Renal cortical epithelial cell (primary cell): Measurements from ENCODE around the gene LELP1. TPM values are rescaled to one million over a fixed set of nuclear protein-coding genes. Genes with fewer than 3 reads are reported as not detected.
A peak's percentile ranks its signal among the peaks of the same experiment; 100 is the strongest.

Source experiments
- DNase-seq: peaks from one replicate; pipeline ENCODE4 v3.0.0-alpha.2; 2011; ENCODE audit warnings: low read depth
- total RNA-seq: library from RNA; depleted of rRNA; stranded (reverse); fragments of >200 nt; gene quantifications from 2 replicates; pipeline ENCODE4 v1.2.3, GENCODE V29; 2014

LELP1 gene
- not detected in 2 replicates for total RNA-seq

DNA sequence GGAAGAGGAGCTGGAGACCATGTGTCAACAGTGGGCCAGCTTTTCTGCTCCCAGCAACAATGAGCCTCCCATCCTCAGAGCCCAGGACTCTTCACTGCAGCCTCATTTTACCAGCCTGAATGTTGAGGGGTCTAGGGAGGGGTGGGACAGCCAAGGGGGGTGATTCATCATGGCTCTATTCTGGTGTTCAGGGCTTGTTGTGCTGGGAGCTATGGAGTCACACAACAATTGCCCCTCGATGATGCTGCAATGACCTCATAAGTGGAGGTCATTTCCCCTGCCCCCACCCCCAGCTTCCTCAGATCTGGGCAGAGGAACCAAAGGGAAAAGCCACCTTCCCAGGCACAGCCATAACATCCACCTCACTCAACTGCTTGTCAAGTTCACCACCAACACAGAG lies at the start of gene LELP1:
TSS of gene LELP1 (plus strand) at position 301 of the 400 bp plus-strand sequence. CDS start 1,278 bp downstream, outside the sequence.
- DNase-seq = no peak

DNA sequence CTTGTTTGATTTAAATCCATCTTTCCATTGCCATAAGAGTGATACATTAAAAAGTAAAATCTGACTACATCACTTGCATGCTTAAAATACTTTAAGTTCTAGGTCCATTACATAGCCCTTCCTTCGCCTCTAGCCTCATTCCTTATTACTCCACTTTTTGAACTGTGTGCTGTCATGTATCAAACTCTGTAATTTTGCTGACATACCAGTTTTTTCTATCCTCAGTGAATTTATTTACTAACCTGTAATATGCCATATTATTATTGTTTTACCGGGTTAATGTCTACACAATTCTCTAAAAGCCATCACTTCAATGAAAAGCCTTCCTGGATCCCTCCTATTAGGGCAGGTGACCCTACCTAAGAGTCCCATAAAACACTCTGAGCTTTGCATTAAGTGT lies 47.7 kb upstream of the LELP1 start:
- no peak for DNase-seq

DNA sequence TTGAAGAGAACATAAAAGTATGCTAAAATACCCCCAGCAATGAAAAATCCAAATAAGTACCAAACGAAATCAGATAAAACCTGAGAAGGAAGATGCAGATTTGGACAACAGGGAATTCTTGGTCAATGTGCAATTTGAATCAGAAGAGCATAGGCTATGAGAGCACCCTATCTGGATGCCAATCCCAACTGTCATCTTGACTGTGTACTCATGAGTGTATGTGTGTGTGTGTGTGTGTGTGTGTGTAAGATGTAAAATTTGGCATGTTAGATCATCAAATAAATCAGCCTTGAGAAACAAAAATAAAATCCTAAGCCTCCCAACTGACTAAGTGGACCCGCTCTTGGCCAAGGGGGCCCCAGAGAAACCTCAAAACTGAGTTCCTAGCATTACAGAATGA lies 34.5 kb upstream of the LELP1 start:
- no peak for DNase-seq

DNA sequence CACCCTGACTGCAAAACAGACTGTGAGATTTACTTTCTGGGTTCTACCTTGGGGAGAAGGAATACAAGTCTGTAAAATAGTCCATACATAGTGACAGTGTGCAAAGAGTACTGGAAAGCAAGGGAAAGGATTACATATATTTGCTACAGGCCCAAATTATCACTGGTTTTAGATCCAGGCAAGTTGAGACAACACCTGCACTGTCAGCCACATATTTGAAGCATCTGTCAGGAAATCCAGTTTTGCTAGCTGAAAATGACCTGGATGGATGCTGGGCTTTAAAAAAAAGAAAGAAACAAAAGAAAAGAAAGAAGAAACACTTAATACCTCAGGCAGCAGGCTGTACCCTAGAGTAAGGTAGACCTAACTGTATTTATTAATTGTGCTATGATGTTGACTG lies 28.6 kb upstream of the LELP1 start:
- DNase-seq = no peak

DNA sequence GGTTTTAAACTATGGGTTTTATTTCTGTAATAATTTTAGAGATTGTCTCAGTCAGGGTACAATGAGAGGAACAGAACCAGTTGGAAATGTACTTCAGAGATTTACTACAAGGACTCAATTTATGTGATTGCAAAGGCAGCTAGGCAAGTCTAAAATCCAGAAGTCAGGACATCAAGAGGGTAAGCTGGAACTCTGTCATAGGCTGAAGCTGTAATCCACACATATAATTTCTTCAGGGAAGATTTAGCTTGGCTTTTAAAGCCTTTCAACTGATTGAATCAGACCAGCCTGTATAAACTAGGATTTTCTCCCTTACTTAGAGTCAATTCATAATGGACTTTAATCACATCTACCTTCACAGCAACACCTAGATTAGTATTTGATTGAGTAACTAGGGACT lies 24.3 kb upstream of the LELP1 start:
- DNase-seq = no peak

DNA sequence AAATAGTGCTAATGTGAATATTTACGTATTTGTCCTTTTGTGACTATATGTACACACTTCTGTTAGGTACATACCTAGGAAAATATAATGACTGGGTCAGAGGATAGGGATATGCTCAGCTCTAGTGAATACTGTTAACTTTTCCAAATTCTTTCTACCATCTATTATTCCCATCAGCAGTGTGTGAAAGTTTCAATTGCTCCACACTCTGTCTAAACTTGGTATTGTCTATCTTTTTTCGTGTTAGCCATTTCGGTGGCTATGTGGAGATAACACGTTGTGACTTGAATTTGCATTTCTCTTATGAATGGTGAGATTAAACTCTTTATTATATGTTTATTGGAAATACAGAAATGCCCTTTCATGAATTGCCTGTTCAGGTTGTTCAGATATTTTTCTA lies 22.7 kb upstream of the LELP1 start:
- no peak for DNase-seq

DNA sequence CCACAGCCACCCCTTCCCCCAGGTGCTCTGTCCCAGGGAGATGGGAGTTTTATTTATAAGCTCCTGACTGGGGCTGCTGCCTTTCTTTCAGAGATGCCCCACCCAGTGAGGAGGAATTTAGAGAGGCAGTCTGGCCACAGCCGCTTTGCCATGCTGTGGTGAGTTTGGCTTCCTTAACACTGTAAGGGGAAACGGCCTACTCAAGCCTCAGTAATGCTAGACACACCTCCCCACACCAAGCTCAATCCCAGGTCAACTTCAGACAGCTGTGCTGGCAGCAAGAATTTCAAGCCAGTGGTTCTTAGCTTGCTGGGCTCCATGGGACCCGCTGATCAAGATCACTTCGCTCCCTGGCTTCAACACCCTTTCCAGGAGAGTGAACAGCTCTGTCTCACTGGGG lies 14.9 kb upstream of the LELP1 start:
- DNase-seq = peak; percentile 9

DNA sequence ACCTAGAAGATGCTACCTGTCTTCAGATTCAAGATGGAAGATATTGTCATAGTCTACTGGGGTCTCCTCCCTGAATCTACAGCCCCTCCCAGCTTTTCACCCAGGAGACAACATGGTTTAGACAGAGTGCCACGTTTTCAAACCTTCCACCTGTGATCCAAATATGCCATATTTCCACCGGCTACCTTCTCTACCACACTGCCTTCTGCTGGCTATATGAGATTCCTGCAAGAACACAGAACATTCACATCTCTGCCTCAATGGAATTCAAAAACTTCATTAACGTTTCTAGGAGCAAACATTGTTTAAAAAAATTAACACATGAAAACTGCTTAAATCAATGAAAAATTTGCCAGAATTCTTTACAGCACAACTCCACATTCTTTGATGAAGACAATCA lies 12.9 kb upstream of the LELP1 start:
- DNase-seq = no peak

DNA sequence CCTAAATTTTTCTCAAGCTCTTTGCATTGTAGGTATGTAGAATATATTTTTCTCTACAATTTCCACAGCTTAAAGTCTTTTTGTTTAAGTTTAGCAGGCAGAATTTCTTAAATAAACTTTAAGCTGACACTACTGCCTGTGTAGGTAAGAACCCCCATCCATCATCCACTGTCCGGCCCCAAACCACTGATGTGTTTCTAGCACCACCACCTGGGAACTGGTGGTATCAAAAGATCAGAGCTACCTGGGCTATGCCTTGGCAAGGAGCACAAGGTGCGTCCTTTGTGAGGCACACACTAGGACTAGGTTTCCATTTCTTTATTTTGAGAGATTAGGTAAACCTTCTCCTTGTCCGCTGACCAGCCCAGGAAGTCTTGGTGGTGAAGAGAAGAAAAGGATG lies 10.5 kb upstream of the LELP1 start:
- no peak for DNase-seq

DNA sequence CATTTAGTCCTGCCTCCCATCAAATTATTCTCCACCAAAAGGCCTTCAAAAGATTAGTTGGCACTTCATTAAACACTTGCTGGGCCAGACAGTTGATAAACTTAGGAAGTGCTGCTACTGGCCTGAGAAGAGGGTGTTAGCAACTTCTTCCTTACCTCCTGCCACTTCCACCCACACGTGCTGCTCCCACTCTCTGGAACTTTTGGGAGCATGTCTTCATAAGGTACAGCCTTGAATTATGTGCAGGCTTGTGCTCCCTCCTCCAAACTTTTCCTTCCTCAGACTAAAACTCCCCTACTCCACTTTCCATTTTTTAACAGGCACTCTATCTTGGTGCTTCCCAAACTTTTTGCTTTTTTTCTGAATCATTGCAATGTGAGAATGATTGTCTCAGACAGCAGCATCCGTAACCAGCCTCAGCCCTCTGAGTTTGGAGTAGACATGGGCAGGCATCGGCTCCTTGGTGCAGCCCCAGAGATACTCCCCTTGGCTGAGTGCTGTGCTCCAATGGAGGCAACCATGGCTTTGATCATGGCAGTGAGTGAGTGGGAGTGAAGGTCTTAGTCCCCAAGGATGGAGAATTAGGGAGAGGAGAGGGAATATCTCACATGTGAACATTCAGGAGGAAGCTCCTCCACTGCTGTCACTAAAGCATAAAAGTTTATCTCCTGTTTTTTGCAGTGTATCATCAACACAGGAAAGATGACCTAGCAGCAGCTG lies 8.7 kb upstream of the LELP1 start:
- no peak for DNase-seq

DNA sequence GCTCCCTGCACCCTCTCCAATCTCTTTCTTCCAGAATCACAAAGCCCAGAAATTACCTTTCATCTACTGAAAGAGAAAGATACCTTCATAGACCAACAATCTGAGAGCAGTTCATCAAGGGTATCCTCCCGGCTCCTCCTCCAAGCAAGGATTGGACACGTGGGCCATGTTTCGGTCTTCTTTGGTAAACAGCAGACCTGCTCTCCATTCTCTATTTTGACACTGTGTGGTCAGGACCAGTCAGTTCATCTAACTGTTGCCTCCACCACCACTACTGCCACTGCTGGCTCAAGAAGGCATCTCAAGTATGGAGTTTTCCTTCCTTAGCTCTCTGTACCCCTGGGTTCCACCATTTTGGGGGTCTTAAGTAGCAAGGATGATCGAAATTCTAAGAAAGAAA lies 8.0 kb upstream of the LELP1 start:
- DNase-seq = no peak

DNA sequence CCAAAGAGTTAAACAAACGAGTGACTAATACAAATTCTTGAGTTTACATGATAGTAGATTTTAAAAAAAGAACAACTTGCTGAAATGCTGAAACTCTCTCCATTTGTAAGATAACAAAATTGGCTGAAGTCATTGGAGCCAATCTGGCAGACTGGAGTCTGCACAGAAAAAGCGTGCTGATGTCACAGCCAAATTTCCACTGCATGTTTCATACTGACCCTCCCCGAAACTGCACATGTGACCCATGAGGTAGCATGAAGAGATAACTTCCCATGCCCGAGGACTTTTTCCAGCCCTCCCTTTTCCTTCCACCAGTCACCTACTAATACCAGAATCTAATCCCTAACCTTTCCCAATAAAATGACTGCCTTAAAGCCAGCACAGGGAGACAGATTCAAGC lies 1.2 kb upstream of the LELP1 start:
- no peak for DNase-seq

DNA sequence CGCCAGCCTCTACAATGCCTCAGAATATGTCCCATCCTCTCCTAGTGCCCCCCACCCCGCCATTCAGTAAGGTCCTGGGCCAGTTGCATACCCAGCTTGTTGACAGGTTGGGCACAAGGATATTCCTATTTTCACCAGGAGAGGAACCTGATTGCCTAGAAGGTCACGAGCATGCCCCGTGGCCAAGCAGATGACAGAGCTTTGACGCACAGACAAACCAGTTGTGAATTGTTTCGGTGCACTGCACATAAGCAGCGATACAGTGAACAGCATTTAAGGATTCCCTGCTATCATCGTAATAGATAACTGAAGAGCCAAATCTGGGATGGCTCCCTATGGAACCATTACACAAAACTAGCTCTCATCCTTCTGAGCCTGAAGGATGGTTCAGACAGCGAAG lies 3.4 kb downstream of the LELP1 start:
- DNase-seq = no peak

DNA sequence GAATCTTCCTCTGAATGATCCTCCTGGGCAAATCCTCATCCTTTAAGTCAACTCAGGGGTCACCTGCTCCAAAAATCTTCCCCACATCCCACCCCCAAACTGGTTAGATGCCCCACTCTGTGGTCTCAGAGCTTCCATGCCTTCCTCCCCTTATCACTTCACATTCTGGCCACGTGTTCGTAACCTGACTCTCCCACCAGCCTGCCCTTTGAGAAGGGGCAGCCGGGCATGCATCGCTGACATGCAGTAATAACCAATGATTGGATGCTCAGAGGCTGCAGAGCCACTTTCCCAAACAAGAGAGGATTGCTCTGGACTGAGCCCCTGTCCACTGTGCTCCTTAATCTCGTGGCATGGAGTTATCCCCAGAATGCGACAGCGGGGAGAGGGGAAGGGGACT lies 7.0 kb downstream of the LELP1 start:
- DNase-seq = no peak

DNA sequence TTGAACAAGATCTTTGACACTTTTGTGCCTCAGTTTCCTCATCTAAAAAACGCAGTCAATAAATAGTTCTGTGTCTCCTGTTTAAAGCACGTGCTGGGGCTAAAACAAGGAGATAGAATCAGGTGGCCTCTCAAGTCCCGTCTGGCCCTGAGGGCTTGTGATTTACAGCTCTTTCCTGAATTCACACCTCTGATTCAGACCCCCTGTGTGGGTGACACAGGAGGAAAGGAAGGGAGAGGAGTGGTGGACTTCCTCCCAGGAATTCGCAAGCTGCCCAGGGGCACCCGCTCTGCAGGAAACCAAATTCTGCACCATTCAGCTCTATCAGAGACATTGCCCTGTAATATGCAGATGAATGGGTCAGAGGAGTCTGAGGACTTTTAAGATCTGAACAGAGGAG lies 9.0 kb downstream of the LELP1 start:
- no peak for DNase-seq

DNA sequence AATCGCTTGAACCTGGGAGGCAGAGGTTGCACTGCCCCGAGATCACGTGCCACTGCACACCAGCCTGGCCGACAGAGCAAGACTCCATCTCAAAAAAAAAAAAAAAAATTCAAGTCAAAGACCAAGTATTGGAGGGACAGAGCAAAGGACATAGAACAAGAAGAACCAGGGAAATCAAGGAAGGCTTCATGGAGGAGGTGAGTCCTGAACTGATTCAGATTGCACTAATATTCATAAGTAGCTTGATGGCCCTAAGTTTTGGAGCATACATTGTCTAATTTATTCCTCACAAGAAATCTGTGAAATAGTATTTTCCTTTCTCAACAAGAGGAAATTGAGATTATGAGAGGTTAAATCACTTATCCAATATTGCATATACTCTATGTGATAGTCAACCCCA lies 10.3 kb downstream of the LELP1 start:
- no peak for DNase-seq

DNA sequence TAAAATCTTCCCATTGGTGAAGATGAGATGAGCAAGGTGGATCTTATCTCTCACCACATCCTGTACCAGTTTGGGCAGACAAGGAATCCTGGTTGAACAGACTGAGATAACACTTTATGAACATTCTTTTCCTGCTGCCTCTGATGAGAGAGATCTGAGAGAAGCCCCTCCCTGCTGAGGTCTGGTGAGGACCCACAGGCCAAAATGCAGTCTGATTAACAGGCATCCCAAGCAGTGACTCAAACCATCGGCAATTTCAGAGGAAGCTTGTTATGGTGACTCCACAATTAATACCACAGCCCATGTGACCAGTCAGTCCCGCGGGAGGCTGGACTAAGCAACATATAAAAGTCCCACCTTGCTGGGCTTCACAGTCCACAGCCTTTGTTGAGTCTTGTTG lies 14.0 kb downstream of the LELP1 start, which contains the start of gene PRR9:
TSS of gene PRR9 (plus strand) at position 373 of the 400 bp plus-strand sequence. CDS start 561 bp downstream, outside the sequence.
- DNase-seq = no peak

DNA sequence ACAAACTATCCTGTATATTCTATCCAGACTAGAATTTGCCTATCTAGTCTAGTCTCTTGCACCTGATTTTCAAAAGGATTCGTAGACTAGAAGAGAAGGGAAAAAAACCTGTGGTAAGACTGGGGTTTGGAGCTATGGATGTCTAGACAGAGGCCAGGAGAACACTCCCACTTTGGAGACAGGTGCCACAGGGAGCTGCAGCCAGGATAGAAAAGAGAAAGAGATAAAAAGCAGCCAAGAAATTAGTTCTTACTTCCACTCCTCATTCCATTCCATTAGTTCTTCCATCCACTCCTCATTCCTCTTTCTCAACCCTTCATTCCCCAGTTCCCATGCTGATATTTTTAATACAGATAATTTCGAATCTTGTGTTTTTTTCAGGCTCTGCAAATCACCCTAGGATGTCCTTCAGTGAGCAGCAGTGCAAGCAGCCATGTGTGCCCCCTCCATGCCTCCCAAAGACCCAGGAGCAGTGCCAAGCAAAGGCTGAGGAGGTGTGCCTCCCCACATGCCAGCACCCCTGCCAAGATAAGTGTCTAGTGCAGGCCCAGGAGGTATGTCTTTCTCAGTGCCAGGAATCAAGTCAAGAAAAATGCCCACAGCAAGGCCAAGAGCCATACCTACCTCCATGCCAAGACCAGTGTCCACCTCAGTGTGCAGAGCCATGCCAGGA lies 14.7 kb downstream of the LELP1 start:
- DNase-seq = no peak

DNA sequence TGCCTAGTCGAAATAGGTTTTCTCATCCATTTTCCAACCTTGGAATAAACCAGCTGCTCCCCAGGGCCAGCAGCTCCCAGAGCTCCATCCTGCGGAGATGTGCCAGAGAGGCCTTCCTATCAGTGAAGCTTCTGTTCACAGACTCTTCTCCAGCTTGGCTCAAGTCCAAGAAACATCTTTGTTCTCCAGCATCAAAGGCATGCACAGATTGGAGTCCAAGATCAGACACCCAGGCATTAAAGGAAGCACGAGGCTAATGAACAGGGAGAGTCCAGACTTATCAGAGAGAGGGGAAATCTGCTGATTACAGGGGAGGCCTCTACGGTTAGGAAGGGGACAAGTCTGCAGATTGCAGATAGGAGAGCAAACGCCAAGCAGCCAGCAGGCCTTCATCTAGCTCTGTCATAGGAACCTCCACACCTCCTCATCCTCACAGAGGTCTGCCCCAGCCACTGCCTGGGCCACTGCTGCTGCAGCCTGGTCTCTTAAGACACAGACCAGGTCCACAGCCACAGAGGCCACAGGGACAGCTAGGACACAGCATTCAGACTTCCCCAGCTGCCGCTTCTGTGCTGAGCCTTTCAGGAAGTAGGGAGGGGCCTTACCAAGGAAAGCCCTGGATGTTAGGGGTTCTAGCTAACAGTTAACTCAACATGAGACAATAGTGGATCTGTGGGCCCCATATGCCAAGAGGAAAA lies 17.5 kb downstream of the LELP1 start:
- DNase-seq = no peak

DNA sequence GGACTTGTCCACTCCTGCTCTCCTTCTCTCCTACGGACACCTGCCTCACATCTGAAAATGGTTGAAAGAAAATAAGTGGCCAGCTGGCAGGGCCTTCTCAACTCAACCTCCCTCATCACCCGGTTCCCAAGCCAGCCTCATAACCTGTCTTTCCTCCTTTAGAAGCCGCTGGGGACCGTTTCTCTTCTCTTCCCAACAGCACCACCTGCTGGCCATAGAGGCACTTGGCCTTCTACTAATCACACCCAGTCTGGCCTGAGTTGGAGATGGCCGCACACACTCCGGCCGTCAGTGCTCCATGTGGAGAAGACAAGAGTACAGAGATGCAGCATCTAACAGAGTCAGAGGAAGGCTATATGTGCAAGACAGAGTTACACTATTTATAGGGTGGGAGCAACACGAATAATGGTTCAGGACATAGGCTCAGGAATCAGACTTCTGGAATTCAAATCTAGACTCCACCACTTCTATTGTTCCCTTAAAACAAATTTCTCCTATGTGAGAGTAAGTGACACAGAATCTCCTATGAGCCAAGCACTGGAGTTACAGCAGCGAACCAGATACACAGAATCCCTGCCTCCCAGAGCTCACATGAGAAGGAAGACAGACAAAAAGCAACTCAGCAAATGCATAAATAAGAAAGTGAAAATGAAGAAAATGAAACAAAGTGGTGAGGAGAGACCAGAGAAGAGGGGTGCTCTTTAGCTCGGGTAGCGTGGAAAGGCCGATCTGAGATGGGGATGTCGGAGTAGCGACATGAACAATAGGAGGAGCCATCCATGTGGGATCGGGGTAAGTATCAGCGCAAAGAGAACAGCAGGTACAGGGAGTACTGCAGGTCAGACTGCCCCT lies 20.0 kb downstream of the LELP1 start:
- DNase-seq = peak; percentile 28

DNA sequence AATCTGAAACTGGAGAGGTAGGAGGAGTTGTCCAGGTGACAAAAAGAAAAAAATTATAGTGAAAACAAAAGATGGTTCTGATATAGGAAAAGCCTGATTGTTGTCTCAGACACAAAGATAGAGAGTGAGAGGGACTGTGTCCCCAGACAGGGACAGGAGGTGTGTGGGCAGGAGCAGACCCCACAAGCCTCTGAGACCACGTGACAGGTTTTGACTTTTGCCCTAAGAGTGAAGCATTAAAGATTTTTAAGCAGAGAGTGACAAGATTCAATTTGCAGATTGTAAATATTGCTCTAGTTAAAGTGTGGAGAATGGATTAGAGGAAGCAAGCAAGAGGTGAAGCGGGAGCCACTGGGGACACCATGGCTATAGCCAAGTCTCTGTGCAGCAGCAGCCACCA lies 24.6 kb downstream of the LELP1 start:
- no peak for DNase-seq

DNA sequence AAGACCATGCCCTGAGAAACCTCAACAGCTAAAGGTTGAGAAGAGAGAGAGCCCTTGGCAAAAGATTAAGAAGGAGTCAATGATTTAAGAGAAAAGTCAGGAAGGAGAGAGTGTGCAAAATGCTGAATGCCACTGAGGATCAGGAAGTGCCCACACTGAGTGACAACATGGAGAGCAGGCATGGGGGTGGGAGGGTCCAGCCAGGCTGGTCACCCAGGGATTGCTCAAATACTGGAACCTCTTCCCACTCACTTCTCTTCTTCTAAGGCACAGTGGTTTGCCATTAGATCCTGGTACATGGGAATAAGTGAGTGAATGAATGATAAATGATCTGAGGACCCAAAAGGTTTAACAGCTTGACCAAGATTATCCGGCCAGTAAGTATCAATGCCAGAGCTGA lies 25.3 kb downstream of the LELP1 start:
- no peak for DNase-seq
